HPDE6-E6E7 (cell line): ENCODE data around the gene MAMSTR.

Experiments used
- DNase-seq: peaks from one replicate; pipeline ENCODE4 v3.0.0; 2011; ENCODE audit warnings: missing footprints; ENCODE audit errors: extremely low spot score

The MAMSTR gene

DNA sequence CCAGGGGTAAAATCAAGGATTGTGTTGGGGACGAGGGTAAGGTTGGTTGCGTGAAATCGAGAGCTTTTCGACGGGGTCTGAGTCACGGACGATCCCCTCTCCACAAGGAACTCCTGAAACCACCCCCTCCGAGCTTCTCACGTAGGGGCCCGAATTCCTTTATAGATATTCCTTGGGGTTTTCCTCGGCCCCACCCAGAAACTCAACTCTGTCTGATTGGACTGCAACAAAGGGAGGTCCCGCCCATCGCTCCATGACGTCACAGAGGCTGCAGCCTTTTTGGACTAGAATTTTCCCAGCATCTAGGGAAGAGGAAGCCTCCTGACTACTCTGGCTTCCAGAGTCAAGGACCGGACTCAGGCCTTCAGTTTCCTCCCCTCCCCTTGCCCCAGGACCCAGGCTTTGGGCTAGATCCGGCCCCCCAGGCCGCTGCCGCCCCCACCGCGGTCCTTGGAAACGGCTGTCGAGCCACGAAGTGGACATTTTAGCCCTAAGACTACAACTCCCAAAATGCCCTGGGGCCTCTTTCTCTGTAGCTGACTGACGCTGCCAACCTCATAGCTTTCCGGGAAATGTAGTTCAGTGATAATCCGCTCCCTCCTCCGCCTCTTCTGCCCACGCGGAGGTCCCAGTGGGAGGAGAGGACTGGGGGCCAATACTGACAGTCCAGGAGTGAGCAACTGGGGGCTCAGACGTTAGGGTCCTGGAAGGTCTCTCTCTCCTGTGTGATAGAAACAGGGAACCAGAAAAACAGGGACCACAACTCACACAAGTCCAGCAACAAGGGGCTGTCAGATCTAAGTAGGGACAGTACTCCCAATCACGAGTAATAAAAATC lies 27.4 kb upstream of the MAMSTR start, which contains the start of gene IZUMO1:
IZUMO1 (minus strand) TSS at position 172 of the 838 bp plus-strand sequence. CDS start 1,050 bp downstream, outside the sequence.
- DNase-seq, result no peak

GRCh38 chr19:48746110-48746509 lies 26.6 kb upstream of the MAMSTR start:
- DNase-seq, result no peak

- no peak for DNase-seq
Observed at GRCh38 chr19:48745208-48745995, 25.9 kb upstream of the MAMSTR start.

DNA sequence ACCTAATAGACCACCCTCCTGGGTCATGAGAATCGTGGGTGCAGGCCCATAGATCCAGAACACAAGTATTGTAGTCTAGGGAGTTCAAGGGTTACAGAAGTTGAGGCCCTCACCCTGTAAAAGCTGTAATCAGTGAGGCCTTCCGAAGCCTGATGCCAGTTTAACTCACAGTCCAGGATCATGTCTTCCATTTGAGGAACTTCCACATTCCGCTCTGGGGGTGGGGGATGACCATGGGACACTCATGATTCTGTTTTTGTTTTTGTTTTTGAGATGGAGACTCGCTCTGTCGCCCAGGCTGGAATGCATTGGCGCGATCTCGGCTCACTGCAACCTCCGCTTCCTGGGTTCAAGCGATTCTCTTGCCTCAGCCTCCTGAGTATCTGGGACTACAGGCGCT lies 22.6 kb upstream of the MAMSTR start:
- no peak for DNase-seq

DNA sequence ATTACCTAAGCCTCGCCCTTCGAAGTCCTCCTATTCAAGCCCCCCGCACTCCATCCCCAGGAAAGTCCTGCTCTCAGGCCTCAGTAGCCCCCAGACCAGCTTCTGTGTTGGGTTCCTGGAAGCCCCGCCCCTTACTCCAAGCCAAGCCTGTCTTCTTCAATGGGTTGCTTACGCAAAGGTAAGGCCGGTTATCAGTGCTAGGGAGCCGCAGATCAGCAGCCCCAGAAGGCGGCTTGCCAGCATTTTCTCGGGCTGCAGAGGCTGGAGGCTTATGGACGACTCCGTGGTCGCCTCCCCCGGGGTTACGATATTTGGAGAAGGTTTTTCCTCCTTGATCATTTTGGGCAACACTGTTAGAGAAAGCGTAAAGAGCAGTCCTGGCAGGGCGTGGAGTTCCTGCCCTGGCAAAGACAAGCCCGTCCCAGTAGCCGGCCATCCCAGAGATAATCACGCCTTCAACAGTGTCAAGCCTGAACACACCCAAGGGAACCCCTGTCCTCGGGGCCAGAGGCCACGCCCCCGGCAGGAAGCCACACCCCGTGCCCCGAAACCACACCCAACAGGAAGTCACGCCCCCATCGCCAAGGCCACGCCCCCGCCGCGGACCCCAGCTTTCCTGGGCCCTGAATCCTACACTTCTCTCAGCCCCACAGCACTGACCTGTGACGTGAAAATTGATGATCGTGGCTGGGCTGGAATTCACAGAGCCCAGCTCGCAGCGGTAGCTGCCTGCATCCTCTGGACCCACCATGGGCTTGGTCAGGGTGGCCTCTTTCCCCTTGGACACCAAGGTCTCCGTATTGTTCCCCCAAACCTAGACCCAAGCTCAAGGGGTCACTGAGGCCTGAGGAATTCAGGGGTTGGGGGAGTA lies 21.8 kb upstream of the MAMSTR start:
- no peak for DNase-seq

DNA sequence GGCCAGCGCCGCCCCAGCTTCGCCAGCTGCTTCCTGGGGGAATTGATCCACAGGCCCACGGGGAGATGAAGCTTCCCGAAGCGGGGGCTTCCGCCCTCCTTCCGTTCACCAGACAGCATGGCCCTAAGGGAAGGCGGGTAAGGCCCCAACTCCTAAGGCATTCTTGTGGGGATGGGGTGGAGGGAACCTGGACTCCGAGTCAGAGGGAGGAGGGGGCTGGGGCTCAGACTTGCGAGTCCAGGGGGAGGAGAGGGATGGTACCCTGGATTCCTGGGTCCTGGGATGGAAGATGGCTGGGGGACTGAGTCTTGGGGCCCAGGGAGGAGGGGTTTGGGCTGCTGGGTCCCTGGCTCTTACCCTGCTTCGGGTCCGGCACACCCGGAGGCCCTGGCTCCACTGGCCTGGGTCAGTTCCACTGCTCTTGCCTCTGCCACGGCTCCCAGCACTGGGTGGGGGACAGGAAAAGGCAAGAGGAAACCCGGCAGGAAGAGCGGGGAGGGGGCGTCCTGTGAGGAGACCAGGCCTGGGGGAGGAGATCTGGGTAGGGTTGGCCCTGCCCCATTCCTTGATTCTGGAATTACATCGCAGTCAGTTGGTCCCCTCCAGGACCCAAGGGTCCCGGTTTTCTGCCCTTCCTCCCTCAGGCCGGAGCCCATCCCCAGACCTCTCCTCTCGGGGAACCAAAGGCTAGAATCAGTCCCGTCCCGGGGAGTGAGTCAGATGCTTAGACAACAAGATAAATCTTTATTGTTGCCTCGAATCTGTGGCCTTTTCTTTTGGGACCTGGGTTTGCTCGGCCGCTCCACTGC lies 20.8 kb upstream of the MAMSTR start, which contains the start of gene RASIP1:
RASIP1 (minus strand) TSS at position 447 of the 809 bp plus-strand sequence; CDS start at position 119, 328 bp downstream.
- DNase-seq, result no peak

GRCh38 chr19:48739404-48740163 lies 20.1 kb upstream of the MAMSTR start:
- no peak for DNase-seq

- DNase-seq, result peak; percentile 91
Observed at GRCh38 chr19:48738557-48739403, 19.3 kb upstream of the MAMSTR start.

GRCh38 chr19:48737360-48737998 lies 18.0 kb upstream of the MAMSTR start:
- no peak for DNase-seq

- no peak for DNase-seq
Observed at GRCh38 chr19:48735031-48735615, 15.6 kb upstream of the MAMSTR start.

DNA sequence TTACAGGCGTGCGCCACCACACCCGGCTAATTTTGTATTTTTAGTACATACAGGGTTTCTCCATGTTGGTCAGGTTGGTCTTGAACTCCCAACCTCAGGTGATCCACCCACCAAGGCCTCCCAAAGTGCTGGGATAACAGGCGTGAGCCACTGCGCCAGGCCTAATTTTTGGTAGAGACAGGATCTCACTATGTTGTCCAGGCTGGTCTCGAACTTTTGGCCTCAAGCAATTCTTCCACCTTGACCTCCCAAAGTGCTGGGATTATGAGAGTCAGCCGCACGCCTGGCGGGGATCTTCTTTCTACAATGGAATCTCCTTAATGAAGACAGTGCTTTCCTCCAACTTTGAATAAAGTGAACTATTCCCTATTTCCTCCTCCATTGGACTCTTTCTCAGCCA lies 15.1 kb upstream of the MAMSTR start:
- DNase-seq, result no peak

DNA sequence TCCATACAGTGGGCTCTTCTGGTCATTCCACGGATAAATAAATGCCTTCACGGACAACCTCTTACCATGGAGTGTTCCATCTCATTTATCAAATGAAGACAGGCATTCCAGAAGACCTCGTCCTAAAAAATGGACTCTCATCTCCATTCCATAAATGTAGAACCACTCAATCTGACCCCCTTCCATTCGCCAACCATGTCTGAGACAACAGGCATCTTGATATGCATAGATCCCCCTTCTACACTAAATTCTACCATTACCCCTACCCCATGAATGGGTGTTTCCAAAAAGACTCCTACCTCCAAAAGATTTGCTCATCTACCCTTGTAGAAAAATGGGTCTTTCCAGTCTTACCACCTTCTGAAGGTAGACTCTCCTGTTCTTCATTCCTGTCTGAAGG lies 11.9 kb upstream of the MAMSTR start:
- DNase-seq, result no peak

DNA sequence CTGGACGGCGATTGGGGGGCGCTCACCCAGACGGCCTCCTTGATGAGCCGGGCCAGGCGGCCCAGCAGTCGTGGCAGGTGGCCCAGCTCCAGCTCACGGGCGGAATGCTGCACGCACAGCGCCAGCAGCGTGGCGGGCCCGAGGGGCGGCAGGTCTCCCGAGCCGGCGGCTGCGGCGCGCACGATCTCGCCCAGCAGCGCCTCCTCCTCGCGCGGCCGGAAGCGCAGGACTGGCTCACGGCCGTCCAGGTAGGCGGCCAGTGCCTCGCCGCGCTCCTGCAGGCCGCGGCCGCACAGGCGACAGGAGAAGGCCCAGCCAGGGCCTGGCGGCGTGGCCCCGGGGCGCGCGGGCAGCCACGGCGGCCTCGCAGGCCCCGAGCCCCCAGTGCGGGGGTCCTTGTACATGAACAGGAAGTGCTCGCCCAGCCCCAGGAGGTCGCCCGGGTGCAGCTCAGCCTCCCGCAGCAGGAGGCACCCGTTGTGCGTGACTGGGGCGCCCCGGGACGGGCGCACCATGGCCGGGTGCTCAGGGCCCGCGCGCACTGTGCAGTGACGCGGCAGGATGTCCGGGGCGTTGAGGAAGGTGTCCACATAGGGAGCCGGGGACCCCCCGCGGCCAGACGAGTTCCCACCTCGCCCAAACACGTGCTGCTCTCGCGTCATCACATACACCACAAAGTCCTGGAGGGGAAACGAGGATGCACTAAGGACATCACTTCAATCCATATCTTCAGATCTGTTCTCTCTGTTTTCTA lies 9.6 kb upstream of the MAMSTR start:
- no peak for DNase-seq

GRCh38 chr19:48726556-48726955 lies 7.0 kb upstream of the MAMSTR start:
- DNase-seq, result no peak

DNA sequence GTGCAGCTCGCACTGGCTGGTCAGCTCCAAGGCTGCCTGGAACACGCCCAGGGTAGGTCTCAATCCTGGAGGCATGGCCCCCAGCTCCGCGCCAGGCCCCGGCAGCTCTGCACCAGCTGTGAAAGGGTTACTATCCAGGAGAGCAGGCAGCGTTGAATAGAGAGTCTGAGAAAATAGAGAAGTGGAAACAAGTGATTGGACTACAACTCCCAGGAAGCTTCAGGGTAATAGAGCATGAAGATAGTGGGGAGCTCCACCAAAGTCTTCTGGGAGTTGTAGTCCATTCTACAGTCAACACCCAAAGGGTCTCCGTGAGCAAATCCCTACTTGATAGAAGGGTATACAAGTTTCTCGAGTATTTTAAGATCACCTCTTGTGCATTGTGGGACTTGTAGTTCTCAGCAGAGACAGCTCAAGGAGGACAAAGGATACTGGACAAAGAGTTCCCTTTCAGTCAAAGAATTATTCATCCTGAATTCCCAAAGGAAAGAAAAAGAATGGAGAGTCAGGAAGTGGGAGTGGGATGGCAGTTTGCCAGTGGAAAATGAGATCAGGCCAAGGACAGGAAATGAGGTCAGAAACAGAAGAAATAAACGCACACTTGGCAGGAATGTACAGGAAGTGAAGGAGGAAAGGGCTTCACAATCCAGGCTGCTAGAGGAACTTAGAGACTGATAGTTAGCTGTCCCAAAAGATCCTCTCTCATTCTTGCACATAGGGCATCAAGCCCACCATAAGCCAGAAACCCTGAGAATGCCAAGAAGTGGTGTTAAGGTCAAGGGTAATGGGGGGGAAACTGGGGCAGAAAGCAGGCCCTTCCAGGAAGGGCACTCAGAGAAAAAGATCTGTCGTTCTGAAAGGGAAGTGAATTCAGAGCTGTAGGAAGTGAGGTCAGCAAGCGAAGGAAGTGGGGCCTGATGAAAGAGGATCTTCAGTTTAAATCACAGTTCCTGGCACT lies 5.5 kb upstream of the MAMSTR start:
- no peak for DNase-seq

DNA sequence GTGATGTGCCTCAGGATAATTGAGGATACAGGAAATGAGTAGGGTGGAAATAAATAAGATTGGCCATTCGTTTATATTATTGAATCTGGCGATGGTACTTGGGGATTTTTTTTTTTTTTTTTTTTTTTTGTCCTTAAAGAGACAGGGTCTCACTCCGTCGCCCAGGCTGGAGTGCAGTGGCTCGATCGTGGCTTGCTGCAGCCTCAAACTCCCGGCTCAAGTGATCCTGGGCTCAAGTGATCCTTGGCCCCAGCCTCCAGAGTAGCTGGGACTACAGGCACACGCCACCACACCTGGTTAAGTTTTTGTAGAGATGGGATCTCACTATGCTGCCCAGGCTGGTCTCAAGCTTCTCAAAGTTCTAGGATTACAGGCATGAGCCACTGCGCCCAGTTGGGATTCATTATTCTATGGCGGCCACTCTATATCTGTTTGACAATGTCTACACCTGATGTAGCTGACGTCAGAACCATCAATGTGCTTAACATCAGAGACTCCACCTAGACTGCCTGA lies 2.7 kb upstream of the MAMSTR start:
- no peak for DNase-seq
